HG02588 (cell line): ENCODE measurements around the gene DAW1.
A peak's percentile ranks its signal among the peaks of the same experiment; 100 is the strongest.
"Not testable (repeated sequence)": the region's sequence is repeated elsewhere in the genome, so short reads cannot be mapped to it uniquely, and the experiment has no call there.

ENCODE experiments used
- ATAC-seq: cut with Tn5 transposase; IDR thresholded peaks from one replicate; pipeline ENCODE4 v1.9.1; 2021; ENCODE audit warnings: mild to moderate bottlenecking, moderate library complexity; ENCODE audit not compliant: unreplicated experiment

Gene DAW1, protein sequence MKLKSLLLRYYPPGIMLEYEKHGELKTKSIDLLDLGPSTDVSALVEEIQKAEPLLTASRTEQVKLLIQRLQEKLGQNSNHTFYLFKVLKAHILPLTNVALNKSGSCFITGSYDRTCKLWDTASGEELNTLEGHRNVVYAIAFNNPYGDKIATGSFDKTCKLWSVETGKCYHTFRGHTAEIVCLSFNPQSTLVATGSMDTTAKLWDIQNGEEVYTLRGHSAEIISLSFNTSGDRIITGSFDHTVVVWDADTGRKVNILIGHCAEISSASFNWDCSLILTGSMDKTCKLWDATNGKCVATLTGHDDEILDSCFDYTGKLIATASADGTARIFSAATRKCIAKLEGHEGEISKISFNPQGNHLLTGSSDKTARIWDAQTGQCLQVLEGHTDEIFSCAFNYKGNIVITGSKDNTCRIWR

DNA sequence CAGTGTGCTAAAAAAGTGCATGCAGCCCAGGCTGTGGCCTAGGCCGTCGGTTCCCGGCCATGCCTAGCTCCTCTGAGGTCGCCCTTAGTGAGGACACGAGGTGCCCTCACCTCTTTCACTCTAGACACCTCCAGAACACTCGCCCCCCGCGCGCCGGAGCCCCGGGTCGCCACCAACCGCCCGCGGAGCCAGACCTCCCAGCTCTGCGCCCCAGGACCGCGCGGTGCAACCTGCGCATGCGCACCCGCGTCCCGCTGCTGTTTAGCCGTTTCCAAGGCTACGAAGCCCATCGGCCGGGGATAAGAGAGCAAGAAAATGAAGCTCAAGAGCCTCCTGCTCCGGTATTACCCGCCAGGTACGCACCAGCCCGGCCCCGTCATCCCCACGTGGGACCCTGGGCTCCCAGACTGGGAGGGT, at the start of gene DAW1:
Gene DAW1, plus strand, starts transcription at position 257 of the 417 bp plus-strand sequence. Its CDS starts 59 bp downstream, at position 316.
- peak; percentile 72 for ATAC-seq

DNA sequence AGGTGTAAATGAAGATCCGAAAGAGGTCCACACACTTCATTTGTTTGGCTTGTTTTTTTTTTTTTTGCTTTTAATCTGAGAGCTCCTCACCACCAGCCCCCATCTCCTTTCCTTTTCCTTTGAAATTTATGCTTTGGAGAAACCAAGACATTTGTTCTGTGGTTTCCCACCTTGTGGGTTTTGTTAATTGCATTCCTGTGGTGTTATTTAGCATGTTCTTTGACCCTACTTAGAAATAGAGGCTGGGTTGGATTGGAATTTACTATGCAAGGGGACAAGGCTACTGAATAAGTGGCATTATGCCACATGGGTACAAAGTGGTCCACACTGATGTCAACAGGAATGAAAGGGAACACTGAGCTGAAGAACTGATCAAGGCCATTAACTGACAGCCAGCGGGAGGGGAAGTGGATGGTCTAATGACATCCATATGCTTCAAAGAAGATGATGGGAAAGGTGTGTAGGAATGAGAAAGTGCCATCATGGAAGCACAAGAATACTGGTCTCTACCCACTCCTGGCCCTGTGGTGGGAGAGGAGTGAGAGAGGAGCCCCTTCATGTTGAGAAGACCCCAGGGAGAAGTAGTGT, 48.9 kb upstream of the DAW1 start:
- ATAC-seq = no peak

- ATAC-seq = no peak
Observed at GRCh38 chr2:227823922-227824321, 47.5 kb upstream of the DAW1 start.

DNA sequence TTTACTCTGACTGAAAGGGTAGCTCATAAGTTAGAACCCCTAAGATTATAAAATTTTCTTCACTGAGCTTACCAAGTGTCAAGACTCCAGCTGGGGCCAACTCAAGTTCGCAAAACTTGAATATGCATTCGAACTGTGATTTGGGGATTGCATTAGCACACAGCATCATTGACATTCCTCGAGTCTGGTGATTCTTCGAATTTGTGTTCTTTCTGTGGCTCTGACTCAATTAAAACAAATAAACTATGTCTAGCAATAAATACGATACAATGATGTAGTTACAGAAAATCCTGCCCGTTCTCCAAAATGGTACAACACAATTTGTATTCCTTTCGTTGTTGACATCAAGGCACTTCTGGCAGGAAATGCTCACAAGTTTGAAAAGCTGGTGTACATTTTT, 46.7 kb upstream of the DAW1 start:
- no peak for ATAC-seq

- ATAC-seq = no peak
Observed at GRCh38 chr2:227826019-227826521, 45.4 kb upstream of the DAW1 start.

DNA sequence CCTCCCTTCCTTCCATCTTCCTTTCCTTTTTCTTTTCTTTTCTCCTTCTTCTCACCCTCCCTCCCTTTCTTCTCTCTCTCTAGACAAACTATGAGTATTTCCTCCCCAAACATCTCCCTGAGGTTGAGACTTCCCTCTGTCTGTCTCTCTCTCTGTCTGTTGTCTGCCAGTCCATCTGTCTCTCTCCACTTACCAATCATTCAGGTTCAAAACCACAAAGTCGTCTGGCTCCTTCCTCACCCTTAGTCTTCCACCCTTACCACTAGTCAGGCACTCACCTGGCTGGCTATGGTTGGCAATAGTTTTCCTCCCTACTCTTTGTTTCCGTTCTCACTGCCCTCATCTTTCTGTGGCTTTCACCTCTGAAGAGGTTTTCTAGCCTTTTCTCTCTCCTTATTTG, 44.9 kb upstream of the DAW1 start:
- ATAC-seq = no peak

- ATAC-seq = no peak
Observed at GRCh38 chr2:227827143-227827542, 44.3 kb upstream of the DAW1 start.

GRCh38 chr2:227828477-227828912, 42.9 kb upstream of the DAW1 start:
- no peak for ATAC-seq

DNA sequence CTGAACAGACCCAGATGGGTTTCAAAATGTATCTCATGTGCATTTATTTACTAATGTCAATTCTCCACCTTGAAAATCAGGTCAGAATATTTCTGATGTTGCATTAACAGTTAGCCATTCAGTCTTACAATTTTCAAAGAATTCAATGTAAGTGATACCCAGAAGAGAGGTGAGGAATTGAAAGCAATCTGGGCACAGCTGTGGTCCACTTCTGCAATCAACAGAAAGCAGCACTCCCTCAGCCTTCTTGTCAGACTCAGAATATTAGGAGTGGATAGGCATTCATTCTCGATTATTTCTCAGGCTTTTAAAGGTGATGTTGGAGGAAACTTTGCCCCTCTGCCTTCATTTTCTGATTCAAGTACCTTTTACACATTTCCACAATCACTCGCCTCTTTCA, 42.1 kb upstream of the DAW1 start:
- ATAC-seq = no peak

GRCh38 chr2:227834423-227834822, 37.0 kb upstream of the DAW1 start:
- no peak for ATAC-seq

- ATAC-seq = no peak
Observed at GRCh38 chr2:227834916-227835650, 36.3 kb upstream of the DAW1 start.

GRCh38 chr2:227839339-227840129, 31.9 kb upstream of the DAW1 start:
- not testable (repeated sequence) for ATAC-seq

- no peak for ATAC-seq
Observed at GRCh38 chr2:227846831-227847230, 24.6 kb upstream of the DAW1 start.

DNA sequence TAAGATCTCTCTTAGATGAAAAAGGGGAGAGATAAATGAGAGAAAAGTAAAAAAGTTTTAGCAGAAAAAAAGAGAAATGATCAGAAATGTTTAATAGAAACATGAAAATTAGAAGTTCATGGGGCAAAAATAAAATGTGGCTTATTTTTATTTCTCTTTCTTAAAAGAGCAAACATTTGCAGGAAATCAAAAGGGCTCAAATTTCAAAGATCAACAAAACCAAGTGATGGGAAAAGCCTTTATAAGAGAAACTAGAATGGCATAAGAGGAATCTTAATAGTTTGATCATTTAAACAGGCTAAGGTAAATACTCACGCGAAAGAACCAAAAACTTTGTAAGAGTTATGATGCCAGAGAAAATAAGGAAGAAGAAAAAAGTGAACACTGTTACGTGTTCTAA, 23.3 kb upstream of the DAW1 start:
- no peak for ATAC-seq

DNA sequence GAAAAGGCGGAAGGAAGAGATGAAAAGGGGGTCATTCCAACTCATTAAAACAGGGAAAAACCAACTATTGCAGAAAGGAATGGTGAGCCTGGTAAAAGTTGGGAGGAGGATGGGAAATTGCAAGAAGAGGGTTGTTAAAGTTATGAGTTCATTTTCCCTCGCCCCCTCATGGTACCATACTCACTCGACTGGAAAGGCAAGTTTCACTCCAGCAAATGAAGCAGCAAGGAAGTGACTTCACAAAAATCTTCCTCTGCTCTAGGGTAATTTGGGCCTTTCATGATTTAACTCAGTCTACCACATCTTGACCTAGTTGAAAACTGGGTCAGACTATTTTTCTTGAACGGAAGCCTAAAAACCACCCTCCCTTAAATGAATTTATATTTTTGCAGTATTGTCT, 22.8 kb upstream of the DAW1 start:
- ATAC-seq = no peak

- no peak for ATAC-seq
Observed at GRCh38 chr2:227849906-227850305, 21.5 kb upstream of the DAW1 start.

DNA sequence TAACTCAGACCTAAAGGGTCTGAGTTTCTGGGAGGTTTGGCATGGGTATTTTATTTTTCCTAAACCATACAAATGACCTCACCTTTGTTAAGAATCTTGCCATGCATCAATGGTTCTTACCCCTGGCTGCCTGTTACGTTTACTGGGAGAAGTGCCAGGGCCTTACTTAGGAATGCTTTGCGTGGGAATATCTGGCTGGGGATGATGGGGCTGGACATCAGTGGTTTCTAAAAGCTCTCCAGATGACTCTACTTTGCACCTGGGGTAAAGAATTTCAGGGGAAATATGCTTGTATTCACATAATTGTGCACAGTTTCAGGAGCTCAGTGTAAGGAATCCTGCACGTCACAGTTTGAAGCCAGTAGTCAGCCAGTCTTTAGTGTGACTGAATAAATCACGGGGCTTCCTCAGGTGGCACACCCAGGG, 18.2 kb upstream of the DAW1 start:
- ATAC-seq = no peak

DNA sequence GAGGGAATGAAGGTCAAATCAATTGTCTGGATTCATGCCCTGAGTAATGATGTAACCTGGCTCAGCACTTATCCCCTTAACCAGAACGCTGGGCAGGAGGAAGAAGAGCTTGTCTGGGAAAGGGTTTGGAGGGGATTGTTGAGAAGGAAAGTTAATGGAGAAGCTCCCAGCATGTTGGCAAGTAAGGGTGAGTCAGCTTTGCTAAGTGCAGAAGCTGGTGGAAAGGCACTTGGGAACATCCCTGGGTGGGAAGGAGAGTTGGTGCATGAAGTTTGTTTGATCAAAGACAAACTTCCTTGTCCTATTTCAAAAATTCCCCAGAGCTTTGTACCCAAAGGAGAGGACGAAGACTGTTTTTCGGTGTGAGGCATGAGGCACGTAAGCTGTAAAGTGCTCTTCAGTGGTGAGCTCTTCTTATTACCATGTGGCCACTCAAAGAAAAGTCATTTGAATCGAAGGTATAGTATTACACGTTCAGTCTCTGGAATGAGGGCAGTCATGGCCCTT, 17.6 kb upstream of the DAW1 start:
- no peak for ATAC-seq

DNA sequence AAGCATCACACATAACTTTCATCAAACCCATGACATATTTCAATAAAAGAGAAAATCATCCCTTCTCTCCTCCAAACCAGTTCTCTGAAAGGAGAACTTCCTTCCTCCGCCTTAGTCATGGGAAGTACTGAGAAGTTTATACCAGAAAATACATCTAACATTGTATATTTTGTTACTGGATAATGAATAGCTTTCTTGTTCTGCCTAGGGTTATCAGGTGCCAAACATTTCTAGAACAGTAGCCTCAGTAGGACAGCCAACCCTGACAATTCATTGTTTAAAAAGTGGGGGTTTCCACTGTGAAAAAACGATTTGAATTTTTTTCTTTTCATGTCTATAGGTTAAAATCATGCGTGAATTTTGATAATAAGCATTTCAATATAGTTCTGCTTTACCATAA, 16.0 kb upstream of the DAW1 start:
- ATAC-seq = no peak

GRCh38 chr2:227856697-227857096, 14.7 kb upstream of the DAW1 start:
- no peak for ATAC-seq
